KOPT-K1 (cell line): ENCODE data around the gene FAM174B.
"Not testable (repeated sequence)": the region's sequence is repeated elsewhere in the genome, so short reads cannot be mapped to it uniquely, and the experiment has no call there.

Experiments
- H3K27ac ChIP-seq: fragments of 200-600 bp; sonication (generic); 2 replicates; pipeline ENCODE4 v1.5.1; 2016; ENCODE audit warnings: antibody characterized with exemption, mild to moderate bottlenecking, low read depth, low read length; ENCODE audit not compliant: poor library complexity, severe bottlenecking
- H3K36me3 ChIP-seq: fragments of 200-600 bp; sonication (generic); 2 replicates; pipeline ENCODE4 v1.5.1; 2017; ENCODE audit warnings: antibody characterized with exemption, mild to moderate bottlenecking, low read length, moderate library complexity; ENCODE audit not compliant: insufficient read depth
- H3K9me3 ChIP-seq: fragments of 200-600 bp; sonication (generic); 2 replicates; pipeline ENCODE4 v1.5.1; 2017; ENCODE audit warnings: antibody characterized with exemption, low read length, mild to moderate bottlenecking; ENCODE audit not compliant: insufficient read depth, poor library complexity, severe bottlenecking

Gene FAM174B

GRCh38 chr15:92608866-92609700 is 46.5 kb downstream of the FAM174B start:
- H3K27ac ChIP-seq: no peak overlapping the region
- no peaks in the 10 kb centered on the region for H3K9me3 ChIP-seq
- H3K36me3 ChIP-seq: no peaks in the 10 kb centered on the region

- H3K9me3 ChIP-seq, H3K36me3 ChIP-seq, H3K27ac ChIP-seq: not testable (repeated sequence)
Measured at GRCh38 chr15:92606836-92607150, 48.8 kb downstream of the FAM174B start.

- Histone ChIP-seq H3K36me3 (no peaks in the 10 kb centered on the region), H3K9me3 (no peaks in the 10 kb centered on the region), H3K27ac (no peak overlapping the region)
Measured at GRCh38 chr15:92606126-92606835, 49.3 kb downstream of the FAM174B start.

- no peaks in the 10 kb centered on the region for H3K9me3 ChIP-seq
- no peaks in the 10 kb centered on the region for H3K36me3 ChIP-seq
- H3K27ac ChIP-seq: no peak overlapping the region
Measured at GRCh38 chr15:92605225-92605944, 50.2 kb downstream of the FAM174B start.

- no peak overlapping the region for H3K27ac ChIP-seq
- no peaks in the 10 kb centered on the region for H3K9me3 ChIP-seq
Measured at GRCh38 chr15:92603743-92604470, 51.7 kb downstream of the FAM174B start.

GRCh38 chr15:92603278-92603677 is 52.3 kb downstream of the FAM174B start:
- Histone ChIP-seq H3K9me3 (no peaks in the 10 kb centered on the region), H3K27ac (no peak overlapping the region), H3K36me3 (no peaks in the 10 kb centered on the region)

More at GRCh38 chr15:92603743-92604470, 51.7 kb downstream of the FAM174B start:
- no peaks in the 10 kb centered on the region for H3K36me3 ChIP-seq

- H3K36me3 ChIP-seq: no peaks in the 10 kb centered on the region
- no peak overlapping the region for H3K27ac ChIP-seq
- H3K9me3 ChIP-seq: no peaks in the 10 kb centered on the region
Measured at GRCh38 chr15:92602267-92602593, 53.3 kb downstream of the FAM174B start.

- no peak overlapping the region for H3K27ac ChIP-seq
- no peaks in the 10 kb centered on the region for H3K9me3 ChIP-seq
- H3K36me3 ChIP-seq: no peaks in the 10 kb centered on the region
Measured at GRCh38 chr15:92601592-92602266, 53.8 kb downstream of the FAM174B start.

- H3K36me3 ChIP-seq: no peaks in the 10 kb centered on the region
- H3K9me3 ChIP-seq: no peaks in the 10 kb centered on the region
- no peak overlapping the region for H3K27ac ChIP-seq
Measured at GRCh38 chr15:92600856-92601255, 54.7 kb downstream of the FAM174B start.

GRCh38 chr15:92599394-92599970 is 56.1 kb downstream of the FAM174B start:
- no peaks in the 10 kb centered on the region for H3K36me3 ChIP-seq
- H3K27ac ChIP-seq: no peak overlapping the region
- H3K9me3 ChIP-seq: no peaks in the 10 kb centered on the region

- H3K36me3 ChIP-seq: no peaks in the 10 kb centered on the region
- H3K27ac ChIP-seq: no peak overlapping the region
- H3K9me3 ChIP-seq: no peaks in the 10 kb centered on the region
Measured at GRCh38 chr15:92597548-92597947, 58.0 kb downstream of the FAM174B start.

- Histone ChIP-seq H3K36me3 (no peaks in the 10 kb centered on the region), H3K9me3 (no peaks in the 10 kb centered on the region), H3K27ac (no peak overlapping the region)
Measured at GRCh38 chr15:92596623-92597022, 59.0 kb downstream of the FAM174B start.

- H3K9me3 ChIP-seq: no peaks in the 10 kb centered on the region
- no peaks in the 10 kb centered on the region for H3K36me3 ChIP-seq
- H3K27ac ChIP-seq: no peak overlapping the region
Measured at GRCh38 chr15:92595506-92596381, 59.8 kb downstream of the FAM174B start.
